SHP77 (cell line): ENCODE measurements around the gene SPINK4.

Experiments
- DNase-seq, 2 experiments: peaks; one replicate each; lab custom pipeline; 2025; lab: John Stamatoyannopoulos, UW

SPINK4 gene

GRCh38 chr9:33291901-33292300 is 51.9 kb downstream of the SPINK4 start:
- DNase-seq = no peak

DNA sequence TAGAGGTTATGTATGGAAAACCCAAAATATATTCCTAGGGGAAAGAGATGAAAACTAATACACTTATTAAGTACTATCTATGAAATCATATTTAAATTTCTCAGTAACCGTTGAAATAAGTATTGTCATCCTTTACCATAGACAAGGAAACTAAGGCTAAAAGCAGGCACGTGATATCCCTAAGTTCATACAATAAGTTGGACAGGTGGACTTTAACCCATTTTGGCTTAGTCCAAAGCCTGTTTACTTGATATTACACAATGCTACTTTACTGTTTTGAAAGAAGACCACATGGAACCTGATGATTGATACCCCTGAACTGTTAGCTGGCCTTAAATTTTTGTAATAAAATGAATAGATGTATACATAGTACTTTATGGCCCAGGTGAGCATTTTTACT is 53.8 kb downstream of the SPINK4 start:
- DNase-seq = no peak

DNA sequence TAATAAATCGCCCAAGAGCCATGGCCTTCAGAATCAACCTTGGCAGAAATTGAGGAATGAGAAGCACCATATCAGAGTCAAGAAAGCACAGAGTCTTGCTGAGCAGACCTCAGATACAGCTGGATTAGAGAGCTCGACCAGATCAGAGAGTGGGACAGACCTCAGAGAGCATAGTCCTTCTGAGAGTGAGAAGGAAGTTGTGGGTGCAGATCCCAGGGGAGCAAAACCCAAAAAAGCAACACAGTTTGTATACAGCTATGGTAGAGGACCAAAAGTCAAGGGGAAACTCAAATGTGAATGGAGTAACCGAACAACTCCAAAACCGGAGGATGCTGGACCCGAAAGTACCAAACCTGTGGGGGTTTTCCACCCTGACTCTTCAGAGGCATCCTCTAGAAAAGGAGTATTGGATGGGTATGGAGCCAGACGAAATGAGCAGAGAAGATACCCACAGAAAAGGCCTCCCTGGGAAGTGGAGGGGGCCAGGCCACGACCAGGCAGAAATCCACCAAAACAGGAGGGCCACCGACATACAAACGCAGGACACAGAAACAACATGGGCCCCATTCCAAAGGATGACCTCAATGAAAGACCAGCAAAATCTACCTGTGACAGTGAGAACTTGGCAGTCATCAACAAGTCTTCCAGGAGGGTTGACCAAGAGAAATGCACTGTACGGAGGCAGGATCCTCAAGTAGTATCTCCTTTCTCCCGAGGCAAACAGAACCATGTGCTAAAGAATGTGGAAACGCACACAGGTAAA is 54.9 kb downstream of the SPINK4 start:
- no peak for DNase-seq

- no peak for DNase-seq
These were observed 55.6 kb downstream of the SPINK4 start for GRCh38 chr9:33295571-33295970.

- peak in 1 of 2 experiments; percentile 5 for DNase-seq
These were observed 57.5 kb downstream of the SPINK4 start for GRCh38 chr9:33297432-33297831.
